ENCODE results near the gene PACRG. TPM values are rescaled to one million over a fixed set of nuclear protein-coding genes. Genes with fewer than 3 reads are reported as not detected.

Gene PACRG
- total and polyA plus RNA-seq, 2 of the 4 experiments (the other 2 are of a cell fraction), result not detected

- ChIA-PET POLR2A (ENCODE audit: unreplicated experiment) (no interaction called here), CTCF (no interaction called here)
- H3K27ac ChIP-seq (ENCODE audit: insufficient read depth, low read length), result no peak overlapping the region
- no peak overlapping the region for H3K23ac ChIP-seq (ENCODE audit: low read depth, low read length)
- H3K9me3 ChIP-seq (ENCODE audit: control insufficient read depth, insufficient read depth, low read length), result peaks cover 2% of the 10 kb centered on the region; the same call in 1 of the 2 replicates
- H2BK15ac ChIP-seq (ENCODE audit: low read depth, low read length), result no peak overlapping the region
- no peak overlapping the region for H3K56ac ChIP-seq (ENCODE audit: extremely low read depth, insufficient read depth, low read length)
- no peak overlapping the region for H4K5ac ChIP-seq (ENCODE audit: low read depth, low read length)
- H2BK20ac ChIP-seq (ENCODE audit: low read depth, low read length), result no peak overlapping the region
- no peaks in the 10 kb centered on the region for H3K79me1 ChIP-seq (ENCODE audit: low read depth in 1 of 2, low read length in 2 of 2)
- intact Hi-C loops (cut with micrococcal nuclease), result no loop called here
- no peak overlapping the region for H3K4me3 ChIP-seq (ENCODE audit: insufficient read depth, low read depth, low read length)
- no peak overlapping the region for H2BK5ac ChIP-seq (ENCODE audit: low read depth, low read length, poor library complexity, severe bottlenecking)
- H4K91ac ChIP-seq (ENCODE audit: insufficient read depth, low read depth, low read length), result no peak overlapping the region
- in situ Hi-C loops (cut with MboI; ENCODE audit: low sequenced_read_pairs), result no loop called here
- no peaks in the 10 kb centered on the region for H3K9me1 ChIP-seq (ENCODE audit: insufficient read depth, low read length)
- TF ChIP-seq RAD21 (IDR thresholded peaks at IDR 0.05; ENCODE audit: low read length), result no peak
- TF ChIP-seq BHLHE40 (IDR thresholded peaks at IDR 0.05; ENCODE audit: low read depth, low read length), result no peak
- no peak for TF ChIP-seq USF2 (IDR thresholded peaks at IDR 0.05; ENCODE audit: low read depth, low read length)
- TF ChIP-seq RCOR1 (IDR thresholded peaks at IDR 0.05; ENCODE audit: insufficient replicate concordance, low read length), result no peak
- no peak for TF ChIP-seq SMC3 (IDR thresholded peaks at IDR 0.05; ENCODE audit: low read depth, low read length)
- no peak for TF ChIP-seq NFE2L2 (IDR thresholded peaks at IDR 0.05; ENCODE audit: low read depth, low read length)
- TF ChIP-seq CTCF (conservative IDR thresholded peaks at IDR 0.05; ENCODE audit: low read depth, low read length), result no peak
- TF ChIP-seq CEBPB (IDR thresholded peaks at IDR 0.05; ENCODE audit: low read depth, low read length), result no peak
- no peak for TF ChIP-seq POLR2A (IDR thresholded peaks at IDR 0.05; ENCODE audit: low read depth, low read length)
- TF ChIP-seq CHD1 (IDR thresholded peaks at IDR 0.05; ENCODE audit: low read depth, low read length), result no peak
- TF ChIP-seq MAFK (IDR thresholded peaks at IDR 0.05; ENCODE audit: low read depth, low read length), result no peak
- no peak for TF ChIP-seq MAZ (IDR thresholded peaks at IDR 0.05; ENCODE audit: borderline replicate concordance, low read depth, low read length)
- TF ChIP-seq FOS (IDR thresholded peaks at IDR 0.05; ENCODE audit: low read depth, low read length), result no peak
- no peak for TF ChIP-seq MXI1 (IDR thresholded peaks at IDR 0.05; ENCODE audit: borderline replicate concordance, low read depth, low read length)
- TF ChIP-seq RFX5 (IDR thresholded peaks at IDR 0.05; ENCODE audit: low read depth, low read length), result no peak
- TF ChIP-seq, protein P1, sequence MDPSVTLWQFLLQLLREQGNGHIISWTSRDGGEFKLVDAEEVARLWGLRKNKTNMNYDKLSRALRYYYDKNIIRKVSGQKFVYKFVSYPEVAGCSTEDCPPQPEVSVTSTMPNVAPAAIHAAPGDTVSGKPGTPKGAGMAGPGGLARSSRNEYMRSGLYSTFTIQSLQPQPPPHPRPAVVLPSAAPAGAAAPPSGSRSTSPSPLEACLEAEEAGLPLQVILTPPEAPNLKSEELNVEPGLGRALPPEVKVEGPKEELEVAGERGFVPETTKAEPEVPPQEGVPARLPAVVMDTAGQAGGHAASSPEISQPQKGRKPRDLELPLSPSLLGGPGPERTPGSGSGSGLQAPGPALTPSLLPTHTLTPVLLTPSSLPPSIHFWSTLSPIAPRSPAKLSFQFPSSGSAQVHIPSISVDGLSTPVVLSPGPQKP (IDR thresholded peaks at IDR 0.05; ENCODE audit: borderline replicate concordance, low read depth, low read length), result no peak
- ATAC-seq (ENCODE audit: low read depth), result no peak
- no peak overlapping the region for H3K4me2 ChIP-seq (ENCODE audit: low read depth, low read length)
- no peak overlapping the region for H2AK5ac ChIP-seq (ENCODE audit: low read depth, low read length)
- no TSS peak for BruUV-seq (replicated peaks)
- H3K27me3 ChIP-seq (ENCODE audit: control insufficient read depth, insufficient read depth, low read length), result no peaks in the 10 kb centered on the region
- H3K18ac ChIP-seq (ENCODE audit: low read depth, low read length), result no peak overlapping the region
- peak overlapping the region; percentile 5 for H2AFZ ChIP-seq (replicated peaks; ENCODE audit: low read length, poor library complexity)
- no peaks in the 10 kb centered on the region for H4K20me1 ChIP-seq (ENCODE audit: insufficient read depth, low read length)
- H3K14ac ChIP-seq (replicated peaks; ENCODE audit: low read depth, low read length), result no peak overlapping the region
- H3K4ac ChIP-seq (ENCODE audit: low read depth, low read length), result no peak overlapping the region
- no peak overlapping the region for H3K9ac ChIP-seq (ENCODE audit: low read depth, low read length)
- H3K36me3 ChIP-seq (ENCODE audit: control insufficient read depth, insufficient read depth, low read length), result no peaks in the 10 kb centered on the region
- H2AK9ac ChIP-seq (replicated peaks; ENCODE audit: low read depth, low read length, poor library complexity), result no peak overlapping the region
- H4K8ac ChIP-seq (ENCODE audit: low read depth in 2 of 2, low read length in 2 of 2), result no peak overlapping the region
- no peak for DNase-seq
- WGBS, 2 experiments (ENCODE audit: extremely low coverage in 2 of 2, insufficient read length in 1 of 2), result no CpG with 5 or more reads among the region's 16 CpGs
- dilution Hi-C loops (cut with HindIII; ENCODE audit: low sequenced_read_pairs, unreplicated experiment), result no loop called here
- no peak overlapping the region for H2BK120ac ChIP-seq (ENCODE audit: low read depth, low read length)
- no peaks in the 10 kb centered on the region for H3K4me1 ChIP-seq (ENCODE audit: control insufficient read depth, insufficient read depth, low read length)
Measured at GRCh38 chr6:163346497-163346961, 618.8 kb downstream of the PACRG start.
